OCI-LY1 (cell line): ENCODE results near the gene GOSR2.
A peak's percentile ranks its signal among the peaks of the same experiment; 100 is the strongest.
"Not testable (repeated sequence)": the region's sequence is repeated elsewhere in the genome, so short reads cannot be mapped to it uniquely, and the experiment has no call there.

Experiments
- H2AFZ ChIP-seq: fragments of 200-600 bp; sonication (generic), shearing (Covaris generic); 2 replicates; pipeline ENCODE4 v1.6.0; 2014; ENCODE audit warnings: antibody characterized with exemption, mild to moderate bottlenecking, low read length
- H3F3A ChIP-seq: fragments of 200-600 bp; sonication (generic), shearing (Covaris generic); 2 replicates; pipeline ENCODE4 v1.6.0; 2014; ENCODE audit warnings: mild to moderate bottlenecking, antibody characterized with exemption, low read length, moderate library complexity; ENCODE audit not compliant: insufficient read depth
- H3K27ac ChIP-seq: fragments of 200-600 bp; sonication (generic); 2 replicates; pipeline ENCODE4 v1.5.1; 2014; ENCODE audit warnings: low read length, mixed run types, mild to moderate bottlenecking, low read depth; ENCODE audit not compliant: poor library complexity, severe bottlenecking
- H3K27me3 ChIP-seq: fragments of 200-600 bp; sonication (generic); 2 replicates; pipeline ENCODE4 v1.6.0; 2014; ENCODE audit warnings: antibody characterized with exemption, mild to moderate bottlenecking, low read length, moderate library complexity; ENCODE audit not compliant: insufficient read depth
- H3K36me3 ChIP-seq: fragments of 200-600 bp; sonication (generic); 2 replicates; pipeline ENCODE4 v1.6.1; 2014; ENCODE audit warnings: mild to moderate bottlenecking, antibody characterized with exemption, low read length, moderate library complexity, mixed read lengths; ENCODE audit not compliant: insufficient read depth
- H3K4me1 ChIP-seq: fragments of 200-600 bp; sonication (generic); 2 replicates; pipeline ENCODE4 v1.5.1; 2014; ENCODE audit warnings: mild to moderate bottlenecking, low read length, moderate library complexity; ENCODE audit not compliant: insufficient read depth, severe bottlenecking
- H3K4me2 ChIP-seq: fragments of 200-600 bp; sonication (generic), shearing (Covaris generic); 2 replicates; pipeline ENCODE4 v1.6.1; 2014; ENCODE audit warnings: low read length
- H3K4me3 ChIP-seq: fragments of 200-600 bp; sonication (generic); 2 replicates; pipeline ENCODE4 v1.5.1; 2014; ENCODE audit warnings: low read length, low read depth, mild to moderate bottlenecking, mixed read lengths; ENCODE audit not compliant: poor library complexity, severe bottlenecking
- H3K79me2 ChIP-seq: fragments of 200-600 bp; shearing (Covaris generic); 2 replicates; pipeline ENCODE4 v1.6.1; 2016; ENCODE audit warnings: mixed run types, low read length, mixed read lengths; ENCODE audit not compliant: insufficient read depth
- H3K9ac ChIP-seq: fragments of 200-600 bp; sonication (generic), shearing (Covaris generic); 2 replicates; pipeline ENCODE4 v1.6.1; 2014; ENCODE audit warnings: mild to moderate bottlenecking, low read length, mixed read lengths
- H3K9me2 ChIP-seq: fragments of 200-600 bp; sonication (generic), shearing (Covaris generic); 2 replicates; pipeline ENCODE4 v1.6.1; 2014; ENCODE audit warnings: low read depth, mild to moderate bottlenecking, low read length, mixed read lengths
- H3K9me3 ChIP-seq: fragments of 200-600 bp; shearing (Covaris generic); 2 replicates; pipeline ENCODE4 v1.6.1; 2014; ENCODE audit warnings: low read length, mixed read lengths
- H4K20me1 ChIP-seq: fragments of 200-600 bp; sonication (generic), shearing (Covaris generic); 2 replicates; pipeline ENCODE4 v1.6.0; 2016; ENCODE audit warnings: mild to moderate bottlenecking, low read length; ENCODE audit not compliant: insufficient read depth
- EZH2 ChIP-seq: fragments of 200-600 bp; sonication (generic), shearing (Covaris generic); IDR thresholded peaks from 2 replicates; pipeline ENCODE4 v1.8.0; 2017; ENCODE audit warnings: borderline replicate concordance, mixed run types, mild to moderate bottlenecking, antibody characterized with exemption, low read length, moderate library complexity, mixed read lengths
- TF ChIP-seq, protein P1 (sequence below): fragments of 200-600 bp; sonication (generic), shearing (Covaris generic); IDR thresholded peaks from 2 replicates; pipeline ENCODE4 v1.5.1; 2017; ENCODE audit warnings: mild to moderate bottlenecking, antibody characterized with exemption, low read length, moderate library complexity, mixed read lengths

The GOSR2 gene

DNA sequence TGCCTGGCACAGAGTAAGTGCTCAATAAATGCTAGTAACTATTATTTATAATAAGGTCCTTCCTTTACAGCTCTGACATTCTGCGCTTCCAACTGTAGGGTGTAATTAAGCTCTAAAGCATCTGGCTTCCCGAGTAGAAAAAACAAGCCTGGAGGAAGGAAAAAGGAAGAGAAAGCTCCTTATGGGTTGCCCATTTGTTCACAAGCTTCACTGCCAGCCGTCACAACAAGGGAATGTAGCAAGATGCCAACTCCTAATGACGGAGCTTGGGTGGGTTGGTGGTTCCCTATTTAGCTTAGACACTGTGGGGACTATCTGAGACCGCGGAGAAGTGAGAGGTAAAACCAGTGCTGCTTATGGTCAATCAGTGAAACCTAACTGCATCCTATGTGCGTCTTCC lies 63.4 kb downstream of the GOSR2 start:
- Histone ChIP-seq H3K79me2 (no peaks in the 10 kb centered on the region), H3K27me3 (peaks cover 5% of the 10 kb centered on the region; the same call in 1 of the 2 replicates), H3K9me2 (no peaks in the 10 kb centered on the region), H3K36me3 (no peaks in the 10 kb centered on the region), H4K20me1 (no peaks in the 10 kb centered on the region), H3K4me2 (no peak overlapping the region), H3K9me3 (no peaks in the 10 kb centered on the region), H3K4me1 (peaks cover 38% of the 10 kb centered on the region), H3K4me3 (no peak overlapping the region), H3K27ac (no peak overlapping the region), H3K9ac (no peak overlapping the region), H2AFZ (no peak overlapping the region), H3F3A (no peaks in the 10 kb centered on the region)
- TF ChIP-seq, protein P1, sequence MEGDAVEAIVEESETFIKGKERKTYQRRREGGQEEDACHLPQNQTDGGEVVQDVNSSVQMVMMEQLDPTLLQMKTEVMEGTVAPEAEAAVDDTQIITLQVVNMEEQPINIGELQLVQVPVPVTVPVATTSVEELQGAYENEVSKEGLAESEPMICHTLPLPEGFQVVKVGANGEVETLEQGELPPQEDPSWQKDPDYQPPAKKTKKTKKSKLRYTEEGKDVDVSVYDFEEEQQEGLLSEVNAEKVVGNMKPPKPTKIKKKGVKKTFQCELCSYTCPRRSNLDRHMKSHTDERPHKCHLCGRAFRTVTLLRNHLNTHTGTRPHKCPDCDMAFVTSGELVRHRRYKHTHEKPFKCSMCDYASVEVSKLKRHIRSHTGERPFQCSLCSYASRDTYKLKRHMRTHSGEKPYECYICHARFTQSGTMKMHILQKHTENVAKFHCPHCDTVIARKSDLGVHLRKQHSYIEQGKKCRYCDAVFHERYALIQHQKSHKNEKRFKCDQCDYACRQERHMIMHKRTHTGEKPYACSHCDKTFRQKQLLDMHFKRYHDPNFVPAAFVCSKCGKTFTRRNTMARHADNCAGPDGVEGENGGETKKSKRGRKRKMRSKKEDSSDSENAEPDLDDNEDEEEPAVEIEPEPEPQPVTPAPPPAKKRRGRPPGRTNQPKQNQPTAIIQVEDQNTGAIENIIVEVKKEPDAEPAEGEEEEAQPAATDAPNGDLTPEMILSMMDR, result no peak
- TF ChIP-seq EZH2, result no peak

DNA sequence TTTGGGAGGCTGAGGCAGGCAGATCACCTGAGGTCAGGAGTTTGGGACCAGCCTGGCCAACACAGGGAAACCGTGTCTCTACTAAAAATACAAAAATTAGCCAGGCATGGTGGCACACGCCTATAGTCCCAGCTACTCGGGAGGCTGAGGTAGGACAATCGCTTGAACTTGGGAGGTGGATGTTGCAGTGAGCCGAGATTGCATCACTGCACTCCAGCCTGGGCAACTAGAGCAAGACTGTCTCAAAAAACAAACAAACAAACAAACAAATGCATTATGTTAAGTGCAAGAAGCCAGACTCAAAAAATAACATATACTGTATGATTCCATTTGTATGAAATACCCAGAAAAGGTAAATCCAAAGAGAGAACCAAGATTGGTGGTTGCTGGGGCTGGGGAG lies 65.0 kb downstream of the GOSR2 start:
- not testable (repeated sequence) for H4K20me1 ChIP-seq, H3K4me2 ChIP-seq, H3K79me2 ChIP-seq, H3F3A ChIP-seq, H3K27me3 ChIP-seq, H3K9ac ChIP-seq, H3K9me3 ChIP-seq, H2AFZ ChIP-seq, H3K36me3 ChIP-seq, H3K9me2 ChIP-seq, H3K27ac ChIP-seq, H3K4me3 ChIP-seq
- H3K4me1 ChIP-seq, result peaks cover 44% of the 10 kb centered on the region

DNA sequence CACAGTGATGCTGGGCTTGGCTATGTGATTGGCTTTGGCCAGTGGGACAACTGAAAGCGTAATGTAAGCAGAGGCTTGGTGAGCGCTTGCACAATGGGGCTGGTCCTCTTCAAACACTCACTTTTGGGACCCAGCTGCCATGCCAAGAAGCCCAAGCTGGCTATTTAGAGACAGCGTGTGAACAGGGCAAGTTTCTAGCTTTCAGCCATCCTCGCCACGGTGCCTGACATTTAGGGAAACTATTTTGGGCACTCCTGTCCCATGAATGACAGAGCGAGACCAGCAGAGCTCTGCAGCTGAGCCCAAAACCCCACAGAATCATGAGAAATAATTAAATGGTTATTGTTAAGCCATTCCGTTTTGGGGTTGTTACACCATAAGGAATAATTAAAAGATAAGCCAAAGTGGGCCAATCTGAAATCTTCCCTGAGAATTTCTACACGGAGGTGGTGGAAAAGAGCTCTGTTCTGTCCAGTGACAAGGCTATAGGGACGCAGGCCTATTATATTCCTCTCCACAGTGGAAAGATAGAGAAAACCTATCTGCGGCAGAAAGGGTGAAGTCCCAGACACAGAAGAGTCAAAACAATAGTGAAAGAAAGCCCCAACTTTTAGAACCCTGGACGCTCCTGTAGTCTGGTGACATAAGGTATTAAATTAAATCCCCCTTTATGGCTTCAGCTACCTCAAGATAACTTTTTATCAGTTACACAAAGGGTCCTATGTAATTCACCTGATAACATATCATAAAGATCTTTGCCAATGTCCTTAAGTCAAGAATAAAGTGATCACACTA lies 66.9 kb downstream of the GOSR2 start:
- Histone ChIP-seq H3K27ac (no peak overlapping the region), H4K20me1 (no peaks in the 10 kb centered on the region), H3K9me2 (no peaks in the 10 kb centered on the region), H3F3A (no peaks in the 10 kb centered on the region), H3K4me1 (peaks cover 39% of the 10 kb centered on the region), H3K27me3 (peaks cover 5% of the 10 kb centered on the region; the same call in 1 of the 2 replicates), H3K9ac (no peak overlapping the region), H3K4me3 (no peak overlapping the region), H3K4me2 (no peak overlapping the region), H2AFZ (no peak overlapping the region), H3K36me3 (no peaks in the 10 kb centered on the region), H3K9me3 (no peaks in the 10 kb centered on the region), H3K79me2 (no peaks in the 10 kb centered on the region)
- TF ChIP-seq, protein P1, result no peak
- no peak for TF ChIP-seq EZH2

DNA sequence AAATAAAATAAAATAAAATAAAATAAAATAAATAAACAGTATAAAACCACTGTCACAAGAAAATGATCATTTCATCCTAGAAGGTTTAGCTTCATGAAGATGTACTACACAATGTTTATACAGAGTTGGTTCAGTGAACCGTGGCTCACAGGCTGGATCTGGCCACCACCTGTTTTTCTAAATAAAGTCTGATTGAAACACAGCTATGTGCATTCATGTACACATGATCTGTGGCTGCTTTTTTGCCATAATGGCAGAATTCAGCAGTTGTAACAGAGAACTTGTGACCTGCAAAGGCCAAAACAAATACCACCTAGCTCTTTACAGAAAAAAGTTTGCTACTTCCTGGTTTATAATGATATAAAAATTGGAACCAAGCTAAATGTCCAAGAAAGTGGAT lies 68.7 kb downstream of the GOSR2 start:
- H3K9me3 ChIP-seq, result no peaks in the 10 kb centered on the region
- TF ChIP-seq EZH2, result no peak
- peak overlapping the region; percentile 85 for H3K27ac ChIP-seq
- H3K4me2 ChIP-seq, result peak overlapping the region; percentile 46; the same call in 1 of the 2 replicates
- peaks cover 39% of the 10 kb centered on the region for H3K4me1 ChIP-seq
- no peak overlapping the region for H2AFZ ChIP-seq
- H3K36me3 ChIP-seq, result no peaks in the 10 kb centered on the region
- no peaks in the 10 kb centered on the region for H3K79me2 ChIP-seq
- H3K9me2 ChIP-seq, result no peaks in the 10 kb centered on the region
- peaks cover 5% of the 10 kb centered on the region; the same call in 1 of the 2 replicates for H3K27me3 ChIP-seq
- no peaks in the 10 kb centered on the region for H4K20me1 ChIP-seq
- no peak overlapping the region for H3K9ac ChIP-seq
- no peak overlapping the region for H3K4me3 ChIP-seq
- H3F3A ChIP-seq, result no peaks in the 10 kb centered on the region
